PFSK-1 (cell line): ENCODE results near the gene SLC25A2. TPM values are rescaled to one million over a fixed set of nuclear protein-coding genes. Genes with fewer than 3 reads are reported as not detected.

Experiments
- FOXP2 ChIP-seq: optimal IDR thresholded peaks from 2 replicates; pipeline ENCODE3; 2011; ENCODE audit warnings: borderline replicate concordance, control low read depth, inconsistent platforms; ENCODE audit not compliant: insufficient read depth; ENCODE audit errors: extremely low read length, extremely low read depth
- POLR2AphosphoS5 ChIP-seq: IDR thresholded peaks from 2 replicates; pipeline ENCODE4 v1.6.1; 2012; ENCODE audit warnings: low read depth, mild to moderate bottlenecking, control low read depth, low read length, moderate library complexity
- SIN3A ChIP-seq: IDR thresholded peaks from 2 replicates; pipeline ENCODE4 v1.6.1; 2012; ENCODE audit warnings: mild to moderate bottlenecking, low read length, moderate library complexity, borderline replicate concordance; ENCODE audit not compliant: insufficient read depth
- TAF1 ChIP-seq: IDR thresholded peaks from 2 replicates; pipeline ENCODE4 v1.6.1; 2012; ENCODE audit warnings: low read length, control low read depth, borderline replicate concordance; ENCODE audit not compliant: insufficient read depth
- polyA plus RNA-seq: library from polyadenylated mRNA; unstranded; fragments of >200 nt; gene quantifications from one replicate; pipeline ENCODE4 v1.2.1, GENCODE V29; 2012; ENCODE audit warnings: low read depth, missing spikeins; ENCODE audit not compliant: insufficient read length
- TF ChIP-seq, protein P1 (sequence below), 2 experiments: IDR thresholded peaks; 2 replicates each; pipeline versions ENCODE4 v1.6.1 to v1.8.0; 2011 to 2012; ENCODE audit warnings: low read depth in 2 of 2, low read length in 2 of 2, control low read depth in 1 of 2, inconsistent platforms in 1 of 2, mild to moderate bottlenecking in 1 of 2, moderate library complexity in 1 of 2; ENCODE audit not compliant: insufficient read depth in 1 of 2

The SLC25A2 gene
- polyA plus RNA-seq = not detected

DNA sequence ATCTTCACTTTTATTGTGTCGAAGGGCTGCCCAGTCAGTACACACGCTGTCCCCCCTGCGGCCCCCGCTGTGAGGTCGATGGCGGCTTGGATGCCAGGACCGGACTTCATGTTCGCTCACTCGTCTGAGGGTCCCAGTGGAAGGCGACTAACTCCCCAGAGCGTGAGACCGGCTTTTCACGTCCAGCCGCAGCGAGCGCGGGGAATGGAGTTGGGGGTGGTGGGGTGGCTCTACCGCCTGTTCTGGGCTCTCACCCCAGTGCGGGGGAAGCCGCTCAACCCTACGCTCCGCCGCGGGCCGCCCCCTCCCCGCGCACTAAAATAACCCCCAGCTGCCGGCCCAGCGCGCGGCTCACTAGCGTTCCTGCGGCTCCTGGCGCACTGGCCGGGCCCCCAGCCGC lies at the start of gene SLC25A2:
Gene SLC25A2, minus strand, starts transcription at position 294 of the 400 bp plus-strand sequence. Its CDS starts 184 bp downstream, at position 110.
- TF ChIP-seq, protein P1, sequence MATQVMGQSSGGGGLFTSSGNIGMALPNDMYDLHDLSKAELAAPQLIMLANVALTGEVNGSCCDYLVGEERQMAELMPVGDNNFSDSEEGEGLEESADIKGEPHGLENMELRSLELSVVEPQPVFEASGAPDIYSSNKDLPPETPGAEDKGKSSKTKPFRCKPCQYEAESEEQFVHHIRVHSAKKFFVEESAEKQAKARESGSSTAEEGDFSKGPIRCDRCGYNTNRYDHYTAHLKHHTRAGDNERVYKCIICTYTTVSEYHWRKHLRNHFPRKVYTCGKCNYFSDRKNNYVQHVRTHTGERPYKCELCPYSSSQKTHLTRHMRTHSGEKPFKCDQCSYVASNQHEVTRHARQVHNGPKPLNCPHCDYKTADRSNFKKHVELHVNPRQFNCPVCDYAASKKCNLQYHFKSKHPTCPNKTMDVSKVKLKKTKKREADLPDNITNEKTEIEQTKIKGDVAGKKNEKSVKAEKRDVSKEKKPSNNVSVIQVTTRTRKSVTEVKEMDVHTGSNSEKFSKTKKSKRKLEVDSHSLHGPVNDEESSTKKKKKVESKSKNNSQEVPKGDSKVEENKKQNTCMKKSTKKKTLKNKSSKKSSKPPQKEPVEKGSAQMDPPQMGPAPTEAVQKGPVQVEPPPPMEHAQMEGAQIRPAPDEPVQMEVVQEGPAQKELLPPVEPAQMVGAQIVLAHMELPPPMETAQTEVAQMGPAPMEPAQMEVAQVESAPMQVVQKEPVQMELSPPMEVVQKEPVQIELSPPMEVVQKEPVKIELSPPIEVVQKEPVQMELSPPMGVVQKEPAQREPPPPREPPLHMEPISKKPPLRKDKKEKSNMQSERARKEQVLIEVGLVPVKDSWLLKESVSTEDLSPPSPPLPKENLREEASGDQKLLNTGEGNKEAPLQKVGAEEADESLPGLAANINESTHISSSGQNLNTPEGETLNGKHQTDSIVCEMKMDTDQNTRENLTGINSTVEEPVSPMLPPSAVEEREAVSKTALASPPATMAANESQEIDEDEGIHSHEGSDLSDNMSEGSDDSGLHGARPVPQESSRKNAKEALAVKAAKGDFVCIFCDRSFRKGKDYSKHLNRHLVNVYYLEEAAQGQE (IDR thresholded peaks at IDR 0.05; ENCODE audit: insufficient read depth in 1 of 2, low read depth in 2 of 2, low read length in 2 of 2) = no peak
- TF ChIP-seq POLR2AphosphoS5 = no peak

DNA sequence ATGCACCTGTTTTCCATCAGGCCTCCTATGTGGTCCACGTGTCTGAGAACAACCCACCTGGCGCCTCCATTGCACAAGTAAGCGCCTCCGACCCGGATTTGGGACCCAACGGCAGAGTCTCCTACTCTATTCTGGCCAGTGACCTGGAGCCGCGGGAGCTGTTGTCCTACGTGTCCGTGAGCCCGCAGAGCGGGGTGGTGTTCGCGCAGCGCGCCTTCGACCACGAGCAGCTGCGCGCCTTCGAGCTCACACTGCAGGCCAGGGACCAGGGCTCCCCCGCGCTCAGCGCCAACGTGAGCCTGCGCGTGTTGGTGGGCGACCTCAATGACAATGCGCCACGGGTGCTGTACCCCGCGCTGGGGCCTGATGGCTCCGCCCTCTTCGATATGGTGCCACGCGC lies 47.7 kb upstream of the SLC25A2 start:
- no peak for TF ChIP-seq TAF1
- no peak for TF ChIP-seq POLR2AphosphoS5
- TF ChIP-seq FOXP2 = no peak

DNA sequence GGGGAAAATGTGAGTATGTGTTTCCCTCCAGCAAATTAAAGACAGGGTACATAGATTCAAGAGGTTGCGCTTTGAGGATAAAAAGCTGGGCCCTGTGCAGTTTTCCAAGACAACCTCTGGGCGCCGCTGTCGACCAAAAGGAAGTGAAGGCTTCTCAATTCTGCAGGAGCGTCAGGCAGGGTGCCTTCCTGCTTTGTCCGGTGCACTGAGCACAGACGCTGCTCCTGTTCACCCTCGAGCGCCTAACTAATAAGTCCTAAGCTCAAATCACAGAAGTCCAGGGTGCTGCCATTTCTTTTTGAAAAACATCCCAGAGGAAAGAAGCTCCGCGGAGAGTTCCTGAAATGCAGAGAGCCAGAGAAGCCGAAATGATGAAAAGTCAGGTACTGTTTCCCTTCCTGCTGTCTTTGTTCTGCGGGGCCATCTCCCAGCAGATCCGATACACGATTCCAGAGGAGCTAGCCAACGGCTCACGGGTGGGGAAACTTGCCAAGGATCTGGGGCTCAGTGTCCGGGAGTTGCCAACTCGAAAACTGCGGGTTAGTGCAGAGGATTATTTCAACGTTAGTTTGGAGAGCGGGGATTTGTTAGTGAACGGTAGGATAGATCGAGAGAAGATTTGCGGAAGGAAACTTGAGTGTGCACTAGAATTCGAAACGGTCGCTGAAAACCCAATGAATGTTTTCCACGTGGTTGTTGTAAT lies 46.2 kb upstream of the SLC25A2 start, which contains the start of gene PCDHGB1:
Gene PCDHGB1, plus strand, starts transcription at position 183 of the 703 bp plus-strand sequence. Its CDS starts 162 bp downstream, at position 345.
- TF ChIP-seq FOXP2 = no peak
- no peak for TF ChIP-seq SIN3A
- TF ChIP-seq TAF1 = no peak
- TF ChIP-seq POLR2AphosphoS5 = peak; percentile 51; the same call in 1 of the 2 replicates

DNA sequence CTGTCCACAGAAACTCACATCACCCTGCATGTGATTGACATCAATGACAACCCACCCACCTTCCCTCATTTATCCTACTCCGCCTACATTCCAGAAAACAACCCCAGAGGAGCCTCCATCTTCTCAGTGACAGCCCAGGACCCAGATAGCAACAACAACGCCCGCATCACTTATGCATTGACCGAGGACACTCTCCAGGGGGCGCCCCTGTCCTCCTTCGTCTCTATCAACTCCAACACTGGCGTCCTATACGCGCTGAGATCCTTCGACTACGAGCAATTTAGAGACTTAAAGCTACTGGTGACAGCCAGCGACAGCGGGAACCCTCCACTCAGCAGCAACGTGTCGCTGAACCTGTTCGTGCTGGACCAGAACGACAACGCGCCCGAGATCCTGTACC lies 41.5 kb upstream of the SLC25A2 start:
- TF ChIP-seq, protein P1 (IDR thresholded peaks at IDR 0.05; ENCODE audit: insufficient read depth in 1 of 2, low read depth in 2 of 2, low read length in 2 of 2) = no peak
- no peak for TF ChIP-seq POLR2AphosphoS5
- no peak for TF ChIP-seq SIN3A
- TF ChIP-seq TAF1 = no peak
- no peak for TF ChIP-seq FOXP2

DNA sequence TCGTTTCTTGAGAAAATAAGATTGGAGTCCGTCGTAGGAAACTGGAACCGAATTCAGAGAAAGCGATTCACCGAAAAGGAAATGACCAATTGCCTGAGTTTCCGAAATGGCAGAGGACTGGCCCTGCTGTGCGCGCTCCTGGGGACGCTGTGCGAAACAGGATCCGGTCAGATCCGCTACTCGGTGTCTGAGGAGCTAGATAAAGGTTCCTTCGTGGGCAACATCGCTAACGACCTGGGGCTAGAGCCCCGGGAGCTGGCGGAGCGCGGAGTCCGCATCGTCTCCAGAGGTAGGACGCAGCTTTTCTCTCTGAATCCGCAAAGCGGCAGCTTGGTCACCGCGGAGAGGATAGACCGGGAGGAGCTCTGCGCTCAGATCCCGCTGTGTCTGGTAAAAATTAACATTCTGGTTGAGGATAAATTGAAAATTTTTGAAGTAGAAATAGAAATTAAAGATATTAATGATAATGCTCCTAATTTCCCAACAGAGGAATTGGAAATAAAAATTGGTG lies 40.2 kb upstream of the SLC25A2 start:
- no peak for TF ChIP-seq SIN3A
- no peak for TF ChIP-seq TAF1
- TF ChIP-seq, protein P1 (IDR thresholded peaks at IDR 0.05; ENCODE audit: insufficient read depth in 1 of 2, low read depth in 2 of 2, low read length in 2 of 2) = no peak
- no peak for TF ChIP-seq POLR2AphosphoS5
- no peak for TF ChIP-seq FOXP2

DNA sequence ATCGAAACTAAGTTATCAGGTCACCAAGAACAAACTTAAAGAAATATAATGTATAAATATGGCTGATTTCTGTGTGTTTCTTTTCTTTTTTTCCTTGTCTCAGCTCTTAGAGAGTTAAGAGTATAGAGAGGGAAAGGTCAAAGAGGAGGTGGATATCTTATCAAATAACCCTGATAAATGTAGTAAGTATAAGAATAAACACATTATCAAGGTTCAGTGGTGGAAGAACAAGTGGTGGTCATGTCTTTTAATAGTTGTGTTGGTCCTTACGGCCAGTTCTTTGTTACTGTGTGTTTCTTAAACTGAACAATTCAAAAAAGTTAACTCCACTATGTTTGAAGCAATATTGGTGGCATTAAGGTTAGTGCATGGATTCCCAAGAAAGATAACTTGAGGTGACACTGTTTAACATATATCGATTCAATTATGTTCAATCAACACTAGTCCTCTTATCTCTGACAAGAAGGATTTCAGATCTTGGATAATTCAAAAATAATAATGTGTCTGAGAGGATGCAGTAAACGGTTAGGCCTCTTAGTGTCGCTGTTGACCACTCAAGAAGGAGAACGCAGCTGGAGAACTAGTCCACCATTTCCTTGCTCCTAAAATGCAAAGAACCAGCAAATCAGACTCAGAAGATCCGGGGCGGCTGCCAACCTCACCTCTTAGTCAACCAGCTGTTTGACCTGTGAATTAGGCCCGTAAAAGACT lies 39.5 kb upstream of the SLC25A2 start, which contains the start of gene PCDHGA3:
Gene PCDHGA3, plus strand, starts transcription at position 588 of the 711 bp plus-strand sequence. CDS start 205 bp downstream, outside the sequence.
- no peak for TF ChIP-seq POLR2AphosphoS5
- TF ChIP-seq FOXP2 = no peak
- TF ChIP-seq, protein P1 (IDR thresholded peaks at IDR 0.05; ENCODE audit: insufficient read depth in 1 of 2, low read depth in 2 of 2, low read length in 2 of 2) = no peak
- no peak for TF ChIP-seq TAF1
- TF ChIP-seq SIN3A = no peak
